ENCODE results near the gene COL19A1. TPM values are rescaled to one million over a fixed set of nuclear protein-coding genes. Genes with fewer than 3 reads are reported as not detected.

COL19A1 gene
- total RNA-seq, 2 donors from 2014 or later: 1.4 to 1.5 TPM

GRCh38 chr6:70164556-70164955 is 298.2 kb downstream of the COL19A1 start:
- no peak overlapping the region for H3K4me3 Mint-ChIP-seq
- WGBS, 2 experiments (ENCODE audit: insufficient coverage in 1 of 2, insufficient read length in 1 of 2): 97 to 100% methylated on average over 1 to 2 of the region's 2 CpGs

GRCh38 chr6:70166088-70166958 is 300.0 kb downstream of the COL19A1 start:
- Mint-ChIP-seq H3K4me3 (peak overlapping the region; percentile 16), H3K27ac (no peak overlapping the region), H3K27me3 (ENCODE audit: insufficient read depth) (peaks cover 11% of the 10 kb centered on the region), H3K4me1 (peaks cover 8% of the 10 kb centered on the region), H3K9me3 (no peaks in the 10 kb centered on the region), H3K36me3 (ENCODE audit: low read depth) (no peaks in the 10 kb centered on the region)
- H3K36me3 ChIP-seq (ENCODE audit: control insufficient read depth, insufficient read depth, low read length): no peaks in the 10 kb centered on the region
- DNase-seq: peak; percentile 83
- peaks cover 6% of the 10 kb centered on the region for H3K27me3 ChIP-seq (ENCODE audit: control insufficient read depth, insufficient read depth, low read length, poor library complexity, severe bottlenecking)
- no peak overlapping the region for H3K9ac ChIP-seq (ENCODE audit: extremely low read depth, low read length, poor library complexity, severe bottlenecking)
- H3K4me3 ChIP-seq (ENCODE audit: low read length): no peak overlapping the region
- WGBS, 2 experiments (ENCODE audit: insufficient coverage in 1 of 2, insufficient read length in 1 of 2): 26 to 42% methylated on average over 13 to 24 of the region's 24 CpGs
- peak; percentile 89 for TF ChIP-seq CTCF (conservative IDR thresholded peaks at IDR 0.05)
- H3K4me1 ChIP-seq (ENCODE audit: control insufficient read depth, insufficient read depth, low read length): no peaks in the 10 kb centered on the region
- H3K27ac ChIP-seq (ENCODE audit: low read depth, low read length): no peak overlapping the region
- H3K9me3 ChIP-seq (ENCODE audit: control insufficient read depth, low read length): peaks cover 3% of the 10 kb centered on the region

More at GRCh38 chr6:70164556-70164955, 298.2 kb downstream of the COL19A1 start:
- H3K36me3 ChIP-seq (ENCODE audit: control insufficient read depth, insufficient read depth, low read length): no peaks in the 10 kb centered on the region
- no peak for TF ChIP-seq CTCF (conservative IDR thresholded peaks at IDR 0.05)
- no peak overlapping the region for H3K9ac ChIP-seq (ENCODE audit: extremely low read depth, low read length, poor library complexity, severe bottlenecking)
- peaks cover 6% of the 10 kb centered on the region for H3K27me3 ChIP-seq (ENCODE audit: control insufficient read depth, insufficient read depth, low read length, poor library complexity, severe bottlenecking)
- peaks cover 11% of the 10 kb centered on the region for H3K27me3 Mint-ChIP-seq (ENCODE audit: insufficient read depth)
- peaks cover 3% of the 10 kb centered on the region for H3K9me3 ChIP-seq (ENCODE audit: control insufficient read depth, low read length)
- H3K36me3 Mint-ChIP-seq (ENCODE audit: low read depth): no peaks in the 10 kb centered on the region
- H3K4me1 ChIP-seq (ENCODE audit: control insufficient read depth, insufficient read depth, low read length): no peaks in the 10 kb centered on the region
- no peak overlapping the region for H3K27ac Mint-ChIP-seq
- no peak overlapping the region for H3K4me3 ChIP-seq (ENCODE audit: low read length)
- no peak for DNase-seq
- H3K27ac ChIP-seq (ENCODE audit: low read depth, low read length): no peak overlapping the region
- H3K9me3 Mint-ChIP-seq: no peaks in the 10 kb centered on the region
- peaks cover 8% of the 10 kb centered on the region for H3K4me1 Mint-ChIP-seq

- whole genome bisulfite sequencing, 2 experiments (ENCODE audit: insufficient coverage in 1 of 2, insufficient read length in 1 of 2): 90 to 91% methylated on average over 3 to 5 of the region's 5 CpGs
- peaks cover 6% of the 10 kb centered on the region for H3K27me3 ChIP-seq (ENCODE audit: control insufficient read depth, insufficient read depth, low read length, poor library complexity, severe bottlenecking)
- Mint-ChIP-seq H3K27ac (no peak overlapping the region), H3K4me3 (no peak overlapping the region), H3K27me3 (ENCODE audit: insufficient read depth) (peaks cover 11% of the 10 kb centered on the region), H3K36me3 (ENCODE audit: low read depth) (no peaks in the 10 kb centered on the region), H3K4me1 (peaks cover 10% of the 10 kb centered on the region), H3K9me3 (no peaks in the 10 kb centered on the region)
- no peak overlapping the region for H3K4me3 ChIP-seq (ENCODE audit: low read length)
- H3K36me3 ChIP-seq (ENCODE audit: control insufficient read depth, insufficient read depth, low read length): no peaks in the 10 kb centered on the region
- TF ChIP-seq CTCF (conservative IDR thresholded peaks at IDR 0.05): no peak
- no peaks in the 10 kb centered on the region for H3K9me3 ChIP-seq (ENCODE audit: control insufficient read depth, low read length)
- no peak overlapping the region for H3K9ac ChIP-seq (ENCODE audit: extremely low read depth, low read length, poor library complexity, severe bottlenecking)
- no peak overlapping the region for H3K27ac ChIP-seq (ENCODE audit: low read depth, low read length)
- no peak for DNase-seq
- H3K4me1 ChIP-seq (ENCODE audit: control insufficient read depth, insufficient read depth, low read length): no peaks in the 10 kb centered on the region
Measured at GRCh38 chr6:70168681-70169377, 302.5 kb downstream of the COL19A1 start.
